GM12878 (cell line): Measurements from ENCODE around the gene SETSIP. TPM values are rescaled to one million over a fixed set of nuclear protein-coding genes. Genes with fewer than 3 reads are reported as not detected.

ENCODE experiments used
- ATAC-seq: fragments of 200-7000 bp; cut with Tn5 transposase; 3 replicates; pipeline ENCODE4 v1.9.1; 2020; ENCODE audit warnings: mild to moderate bottlenecking, moderate library complexity
- BruUV-seq: library from RNA; stranded (reverse); fragments of 400-500 nt; replicated peaks from 2 replicates; lab custom pipeline; 2021; lab: Mats Ljungman, UMichigan
- CTCF ChIA-PET: fragments of 300-600 bp; sonication (Branson Sonifier 250); formaldehyde crosslinking; extraction: SDS; loops from one replicate; lab custom pipeline; 2021; ENCODE audit warnings: inconsistent platforms; lab: Yijun Ruan, JAX
- POLR2A ChIA-PET: fragments of 350-600 bp; formaldehyde crosslinking; extraction: SDS; loops from one replicate; lab custom pipeline; 2021; ENCODE audit warnings: inconsistent platforms; lab: Charles Lee
- RAD21 ChIA-PET: fragments of 300-600 bp; sonication (Branson Sonifier 250); formaldehyde crosslinking; loops from one replicate; lab custom pipeline; 2023; ENCODE audit warnings: antibody characterized with exemption; ENCODE audit not compliant: unreplicated experiment; lab: Charles Lee
- SMC1A ChIA-PET: fragments of 300-600 bp; sonication (Branson Sonifier 250); formaldehyde crosslinking; loops from one replicate; lab custom pipeline; 2023; ENCODE audit not compliant: unreplicated experiment, uncharacterized antibody; lab: Charles Lee
- DNase-seq: peaks from one replicate; pipeline ENCODE4 v3.0.0-alpha.2; 2011; ENCODE audit warnings: low read depth, low spot score
- FAIRE-seq: peaks from 3 replicates; lab custom pipeline; 2011; peaks lifted over from hg19 to GRCh38; lab: Jason Lieb, UNC
- H2AFZ ChIP-seq: 2 replicates; pipeline ENCODE4 v1.6.0; 2011; ENCODE audit warnings: low read depth, low read length, control low read depth; ENCODE audit not compliant: control insufficient read depth
- H3K27ac ChIP-seq: 2 replicates; pipeline ENCODE4 v1.5.1; 2011; ENCODE audit warnings: control low read depth; ENCODE audit not compliant: control insufficient read depth, insufficient read depth
- H3K27me3 ChIP-seq, 2 experiments: replicated peaks in 1 of 2; 2 replicates each; pipeline versions ENCODE4 v1.6.0 to v1.6.1; 2011; ENCODE audit warnings: low read length in 1 of 2; ENCODE audit not compliant: control insufficient read depth in 2 of 2, insufficient read depth in 2 of 2
- H3K36me3 ChIP-seq, 2 experiments: 2 replicates each; pipeline ENCODE4 v1.5.1; 2011; ENCODE audit warnings: low read length in 1 of 2; ENCODE audit not compliant: control insufficient read depth in 2 of 2, insufficient read depth in 2 of 2
- H3K4me1 ChIP-seq: 2 replicates; pipeline ENCODE4 v1.6.1; 2011; ENCODE audit warnings: mild to moderate bottlenecking, low read length, moderate library complexity, mixed read lengths; ENCODE audit not compliant: control insufficient read depth, insufficient read depth
- H3K4me2 ChIP-seq: 2 replicates; pipeline ENCODE4 v1.6.0; 2011; ENCODE audit warnings: control low read depth; ENCODE audit not compliant: control insufficient read depth, insufficient read depth
- H3K4me3 ChIP-seq: fragments of 200-600 bp; sonication (generic); 2 replicates; pipeline ENCODE4 v1.5.1; 2016
- H3K79me2 ChIP-seq: 2 replicates; pipeline ENCODE4 v1.6.0; 2011; ENCODE audit warnings: low read length; ENCODE audit not compliant: control insufficient read depth, insufficient read depth
- H3K9ac ChIP-seq: 2 replicates; pipeline ENCODE4 v1.8.0; 2011; ENCODE audit warnings: low read length, control low read depth, mixed read lengths; ENCODE audit not compliant: control insufficient read depth, insufficient read depth
- H3K9me3 ChIP-seq: replicated peaks from 3 replicates; pipeline ENCODE4 v1.5.1; 2011; ENCODE audit warnings: mild to moderate bottlenecking, low read length; ENCODE audit not compliant: control insufficient read depth, insufficient read depth
- H4K20me1 ChIP-seq: 2 replicates; pipeline ENCODE4 v1.6.0; 2011; ENCODE audit not compliant: control insufficient read depth, insufficient read depth
- CREM ChIP-seq: IDR thresholded peaks from 2 replicates; pipeline ENCODE4 v1.6.1; 2014; ENCODE audit warnings: antibody characterized with exemption, low read depth
- EP300 ChIP-seq, 2 experiments: fragments of 150-350 bp in 1 of 2; IDR thresholded peaks; 2 replicates each; pipeline ENCODE4 v1.6.1; 2011 to 2012; ENCODE audit warnings: low read depth in 2 of 2, low read length in 2 of 2, borderline replicate concordance in 1 of 2, improper control_type of control experiment in 1 of 2, inconsistent platforms in 1 of 2; ENCODE audit not compliant: control insufficient read depth in 1 of 2
- HDAC6 ChIP-seq: fragments of 200-600 bp; sonication (generic); IDR thresholded peaks from one replicate; pipeline ENCODE4 v1.8.0; 2017; ENCODE audit warnings: antibody characterized with exemption; ENCODE audit not compliant: unreplicated experiment
- NFXL1 ChIP-seq: fragments of 450-650 bp; IDR thresholded peaks from 2 replicates; pipeline ENCODE4 v1.6.1; 2017; ENCODE audit warnings: antibody characterized with exemption, mild to moderate bottlenecking, borderline replicate concordance
- NR2C1 ChIP-seq: fragments of 450-650 bp; IDR thresholded peaks from 2 replicates; pipeline ENCODE4 v1.6.1; 2017; ENCODE audit warnings: antibody characterized with exemption, mild to moderate bottlenecking, moderate library complexity
- RAD51 ChIP-seq: fragments of 450-650 bp; IDR thresholded peaks from 2 replicates; pipeline ENCODE4 v1.6.1; 2016; ENCODE audit warnings: moderate library complexity, mild to moderate bottlenecking, inconsistent platforms
- RCOR1 ChIP-seq: conservative IDR thresholded peaks from 2 replicates; pipeline ENCODE4 v1.6.1; 2012; ENCODE audit warnings: low read depth, low read length, improper control_type of control experiment
- SMC3 ChIP-seq: IDR thresholded peaks from 2 replicates; pipeline ENCODE4 v1.6.1; 2011; ENCODE audit warnings: low read length, improper control_type of control experiment, borderline replicate concordance
- SREBF1 ChIP-seq: IDR thresholded peaks from 2 replicates; pipeline ENCODE4 v1.6.1; 2012; ENCODE audit warnings: mild to moderate bottlenecking, low read length
- WGBS: methylation state at CpG from one replicate; pipeline ENCODE4 v1.1.6; 2016; ENCODE audit warnings: low lambda C conversion rate; ENCODE audit not compliant: insufficient replicate concordance, insufficient coverage; ENCODE audit errors: missing lambda C conversion rate; 5-methylcytosine and 5-hydroxymethylcytosine counted together
- in situ Hi-C: fragments of 300-500 bp; cut with MboI; formaldehyde crosslinking; loops from 9 replicates; pipeline ENCODE4 v1.14.3; 2018; ENCODE audit warnings: mixed read lengths
- intact Hi-C: fragments of 100-400 bp; cut with micrococcal nuclease; formaldehyde crosslinking; loops from one replicate; pipeline ENCODE4 v1.14.2; 2022; ENCODE audit not compliant: unreplicated experiment
- polyA plus RNA-seq, 11 experiments: library from polyadenylated mRNA; depleted of rRNA in 4 of 11; unstranded in 6 of 11; stranded (reverse) in 5 of 11; fragments of >200 nt; fragmentation: Nextera tagmentation in 4 of 11; fragmentation: Illumina TruSeq in 1 of 11; extraction: Ambion mirVana in 4 of 11; extraction: Trizol in 1 of 11; gene quantifications; 1 replicate in 1 of 11; 2 replicates in 10 of 11; pipeline versions ENCODE4 v1.2.1 to v1.2.3, GENCODE V29; 2011 to 2016; ENCODE audit warnings: inconsistent platforms in 2 of 11, missing spikeins in 2 of 11, low read depth in 1 of 11
- total RNA-seq, 4 experiments: library from RNA; depleted of rRNA in 3 of 4; stranded (reverse); fragments of >200 nt in 3 of 4; fragmentation: Illumina TruSeq in 1 of 4; extraction: Trizol in 1 of 4; gene quantifications; 2 replicates each; pipeline versions ENCODE4 v1.2.1 to v1.2.3, GENCODE V29; 2013 to 2021
- TF ChIP-seq, protein P1 (sequence below): IDR thresholded peaks from 2 replicates; pipeline ENCODE4 v1.6.1; 2012; ENCODE audit warnings: low read depth, low read length, improper control_type of control experiment
- TF ChIP-seq, protein P2 (sequence below): IDR thresholded peaks from 2 replicates; pipeline ENCODE4 v1.6.1; 2011; ENCODE audit warnings: mild to moderate bottlenecking, low read depth, low read length, moderate library complexity; ENCODE audit not compliant: insufficient replicate concordance
- TF ChIP-seq, protein P3 (sequence below): fragments of 450-650 bp; formaldehyde crosslinking; IDR thresholded peaks from 2 replicates; pipeline ENCODE4 v1.4.0; 2020; ENCODE audit warnings: mild to moderate bottlenecking, moderate library complexity
- TF ChIP-seq, protein P4 (sequence below): fragments of 450-650 bp; IDR thresholded peaks from 2 replicates; pipeline ENCODE4 v1.6.1; 2016; ENCODE audit warnings: mild to moderate bottlenecking
- TF ChIP-seq, protein P5 (sequence below): fragments of 450-650 bp; IDR thresholded peaks from 2 replicates; pipeline ENCODE4 v1.6.1; 2014; ENCODE audit warnings: mild to moderate bottlenecking

SETSIP gene
- total and polyA plus RNA-seq, 10 of the 15 experiments (the other 5 are each of a cell fraction or from before 2014, with no cell fraction given): 0.15 to 0.46 (median 0.23) TPM; not detected in 2

DNA sequence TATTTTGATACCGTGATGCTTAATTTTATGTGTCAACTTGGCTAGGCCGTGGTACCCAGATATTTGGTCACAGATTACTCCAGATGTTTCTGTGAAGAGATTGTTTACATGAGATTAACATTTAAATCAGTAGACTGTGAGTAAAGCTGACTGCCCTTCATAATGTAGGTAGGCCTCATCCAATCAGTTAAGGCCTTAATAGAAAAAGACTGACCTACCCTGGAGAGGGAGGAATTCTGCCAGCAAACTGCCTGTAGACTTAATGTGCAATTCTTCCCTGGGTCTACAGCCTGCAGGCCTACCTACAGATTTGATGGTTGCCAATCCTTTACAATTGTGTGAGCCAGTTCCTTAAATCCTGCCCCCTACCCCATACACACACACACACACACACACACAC lies 4.3 kb downstream of the SETSIP start:
- no TSS peak for BruUV-seq
- SMC1A ChIA-PET: no interaction called here
- intact Hi-C loops: no loop called here
- TF ChIP-seq HDAC6 (no peak), CREM (no peak), SMC3 (no peak), RAD51 (no peak), NFXL1 (no peak), RCOR1 (no peak), SREBF1 (no peak), EP300 (IDR thresholded peaks at IDR 0.05; ENCODE audit: borderline replicate concordance in 1 of 2, control insufficient read depth in 1 of 2, low read depth in 2 of 2, low read length in 2 of 2) (no peak), NR2C1 (no peak)
- TF ChIP-seq, protein P1, sequence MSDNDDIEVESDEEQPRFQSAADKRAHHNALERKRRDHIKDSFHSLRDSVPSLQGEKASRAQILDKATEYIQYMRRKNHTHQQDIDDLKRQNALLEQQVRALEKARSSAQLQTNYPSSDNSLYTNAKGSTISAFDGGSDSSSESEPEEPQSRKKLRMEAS: no peak
- TF ChIP-seq, protein P2, sequence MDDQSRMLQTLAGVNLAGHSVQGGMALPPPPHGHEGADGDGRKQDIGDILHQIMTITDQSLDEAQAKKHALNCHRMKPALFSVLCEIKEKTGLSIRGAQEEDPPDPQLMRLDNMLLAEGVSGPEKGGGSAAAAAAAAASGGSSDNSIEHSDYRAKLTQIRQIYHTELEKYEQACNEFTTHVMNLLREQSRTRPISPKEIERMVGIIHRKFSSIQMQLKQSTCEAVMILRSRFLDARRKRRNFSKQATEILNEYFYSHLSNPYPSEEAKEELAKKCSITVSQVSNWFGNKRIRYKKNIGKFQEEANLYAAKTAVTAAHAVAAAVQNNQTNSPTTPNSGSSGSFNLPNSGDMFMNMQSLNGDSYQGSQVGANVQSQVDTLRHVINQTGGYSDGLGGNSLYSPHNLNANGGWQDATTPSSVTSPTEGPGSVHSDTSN: no peak
- TF ChIP-seq, protein P3, sequence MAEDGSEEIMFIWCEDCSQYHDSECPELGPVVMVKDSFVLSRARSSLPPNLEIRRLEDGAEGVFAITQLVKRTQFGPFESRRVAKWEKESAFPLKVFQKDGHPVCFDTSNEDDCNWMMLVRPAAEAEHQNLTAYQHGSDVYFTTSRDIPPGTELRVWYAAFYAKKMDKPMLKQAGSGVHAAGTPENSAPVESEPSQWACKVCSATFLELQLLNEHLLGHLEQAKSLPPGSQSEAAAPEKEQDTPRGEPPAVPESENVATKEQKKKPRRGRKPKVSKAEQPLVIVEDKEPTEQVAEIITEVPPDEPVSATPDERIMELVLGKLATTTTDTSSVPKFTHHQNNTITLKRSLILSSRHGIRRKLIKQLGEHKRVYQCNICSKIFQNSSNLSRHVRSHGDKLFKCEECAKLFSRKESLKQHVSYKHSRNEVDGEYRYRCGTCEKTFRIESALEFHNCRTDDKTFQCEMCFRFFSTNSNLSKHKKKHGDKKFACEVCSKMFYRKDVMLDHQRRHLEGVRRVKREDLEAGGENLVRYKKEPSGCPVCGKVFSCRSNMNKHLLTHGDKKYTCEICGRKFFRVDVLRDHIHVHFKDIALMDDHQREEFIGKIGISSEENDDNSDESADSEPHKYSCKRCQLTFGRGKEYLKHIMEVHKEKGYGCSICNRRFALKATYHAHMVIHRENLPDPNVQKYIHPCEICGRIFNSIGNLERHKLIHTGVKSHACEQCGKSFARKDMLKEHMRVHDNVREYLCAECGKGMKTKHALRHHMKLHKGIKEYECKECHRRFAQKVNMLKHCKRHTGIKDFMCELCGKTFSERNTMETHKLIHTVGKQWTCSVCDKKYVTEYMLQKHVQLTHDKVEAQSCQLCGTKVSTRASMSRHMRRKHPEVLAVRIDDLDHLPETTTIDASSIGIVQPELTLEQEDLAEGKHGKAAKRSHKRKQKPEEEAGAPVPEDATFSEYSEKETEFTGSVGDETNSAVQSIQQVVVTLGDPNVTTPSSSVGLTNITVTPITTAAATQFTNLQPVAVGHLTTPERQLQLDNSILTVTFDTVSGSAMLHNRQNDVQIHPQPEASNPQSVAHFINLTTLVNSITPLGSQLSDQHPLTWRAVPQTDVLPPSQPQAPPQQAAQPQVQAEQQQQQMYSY: no peak
- TF ChIP-seq, protein P4, sequence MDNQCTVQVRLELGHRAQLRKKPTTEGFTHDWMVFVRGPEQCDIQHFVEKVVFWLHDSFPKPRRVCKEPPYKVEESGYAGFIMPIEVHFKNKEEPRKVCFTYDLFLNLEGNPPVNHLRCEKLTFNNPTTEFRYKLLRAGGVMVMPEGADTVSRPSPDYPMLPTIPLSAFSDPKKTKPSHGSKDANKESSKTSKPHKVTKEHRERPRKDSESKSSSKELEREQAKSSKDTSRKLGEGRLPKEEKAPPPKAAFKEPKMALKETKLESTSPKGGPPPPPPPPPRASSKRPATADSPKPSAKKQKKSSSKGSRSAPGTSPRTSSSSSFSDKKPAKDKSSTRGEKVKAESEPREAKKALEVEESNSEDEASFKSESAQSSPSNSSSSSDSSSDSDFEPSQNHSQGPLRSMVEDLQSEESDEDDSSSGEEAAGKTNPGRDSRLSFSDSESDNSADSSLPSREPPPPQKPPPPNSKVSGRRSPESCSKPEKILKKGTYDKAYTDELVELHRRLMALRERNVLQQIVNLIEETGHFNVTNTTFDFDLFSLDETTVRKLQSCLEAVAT: no peak
- TF ChIP-seq, protein P5, sequence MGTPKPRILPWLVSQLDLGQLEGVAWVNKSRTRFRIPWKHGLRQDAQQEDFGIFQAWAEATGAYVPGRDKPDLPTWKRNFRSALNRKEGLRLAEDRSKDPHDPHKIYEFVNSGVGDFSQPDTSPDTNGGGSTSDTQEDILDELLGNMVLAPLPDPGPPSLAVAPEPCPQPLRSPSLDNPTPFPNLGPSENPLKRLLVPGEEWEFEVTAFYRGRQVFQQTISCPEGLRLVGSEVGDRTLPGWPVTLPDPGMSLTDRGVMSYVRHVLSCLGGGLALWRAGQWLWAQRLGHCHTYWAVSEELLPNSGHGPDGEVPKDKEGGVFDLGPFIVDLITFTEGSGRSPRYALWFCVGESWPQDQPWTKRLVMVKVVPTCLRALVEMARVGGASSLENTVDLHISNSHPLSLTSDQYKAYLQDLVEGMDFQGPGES: no peak

More for the DNA sequence above, 4.3 kb downstream of the SETSIP start:
- DNase-seq (no peak), ATAC-seq (no peak), FAIRE-seq (no peak)
- in situ Hi-C loops: no loop called here
- Histone ChIP-seq H3K9me3 (no peaks in the 10 kb centered on the region), H3K4me2 (no peak overlapping the region), H3K36me3 (no peaks in the 10 kb centered on the region), H4K20me1 (no peaks in the 10 kb centered on the region), H3K4me1 (no peaks in the 10 kb centered on the region), H3K79me2 (no peaks in the 10 kb centered on the region), H3K9ac (no peak overlapping the region), H3K27me3 (no peaks in the 10 kb centered on the region), H3K27ac (no peak overlapping the region), H2AFZ (no peak overlapping the region), H3K4me3 (no peak overlapping the region)
- 68% methylated on average over 2 of the region's 2 CpGs for WGBS
- ChIA-PET RAD21 (no interaction called here), CTCF (interaction anchor here (1.0 to 1.6 kb wide), 2 partner anchors 181 to 1349 kb away, joined by 3 read pairs; no protein-coding TSS in a partner anchor), POLR2A (no interaction called here)
